G401.6 (cell line): ENCODE data around the gene ANKLE2.
"Not testable (repeated sequence)": the region's sequence is repeated elsewhere in the genome, so short reads cannot be mapped to it uniquely, and the experiment has no call there.

Experiments used
- FAIRE-seq: peaks from 2 replicates; lab custom pipeline; 2012; peaks lifted over from hg19 to GRCh38; lab: Jason Lieb, UNC

Gene ANKLE2

GRCh38 chr12:132776816-132777568 lies 15.4 kb upstream of the ANKLE2 start:
- FAIRE-seq: no peak

- FAIRE-seq: not testable (repeated sequence)
Measured at GRCh38 chr12:132776230-132776625, 14.6 kb upstream of the ANKLE2 start.

- no peak for FAIRE-seq
Measured at GRCh38 chr12:132775502-132776229, 14.0 kb upstream of the ANKLE2 start.

- FAIRE-seq: no peak
Measured at GRCh38 chr12:132774646-132775275, 13.1 kb upstream of the ANKLE2 start.

GRCh38 chr12:132774159-132774558 lies 12.5 kb upstream of the ANKLE2 start:
- FAIRE-seq: no peak

GRCh38 chr12:132773077-132773955 lies 11.7 kb upstream of the ANKLE2 start:
- FAIRE-seq: no peak

GRCh38 chr12:132772606-132773005 lies 11.0 kb upstream of the ANKLE2 start:
- FAIRE-seq: no peak

- no peak for FAIRE-seq
Measured at GRCh38 chr12:132771126-132771838, 9.7 kb upstream of the ANKLE2 start.

- no peak for FAIRE-seq
Measured at GRCh38 chr12:132766380-132767085, 4.9 kb upstream of the ANKLE2 start.

GRCh38 chr12:132765361-132765760 lies 3.7 kb upstream of the ANKLE2 start:
- no peak for FAIRE-seq

- FAIRE-seq: no peak
Measured at GRCh38 chr12:132764231-132764630, 2.6 kb upstream of the ANKLE2 start.

GRCh38 chr12:132761921-132762583 lies 420 bp upstream of the ANKLE2 start:
- no peak for FAIRE-seq

GRCh38 chr12:132759359-132759758 lies 2.3 kb downstream of the ANKLE2 start:
- no peak for FAIRE-seq

GRCh38 chr12:132758825-132759224 lies 2.8 kb downstream of the ANKLE2 start:
- not testable (repeated sequence) for FAIRE-seq

- no peak for FAIRE-seq
Measured at GRCh38 chr12:132754160-132754932, 7.3 kb downstream of the ANKLE2 start.

GRCh38 chr12:132753670-132754069 lies 8.0 kb downstream of the ANKLE2 start:
- not testable (repeated sequence) for FAIRE-seq

GRCh38 chr12:132748319-132748718 lies 13.3 kb downstream of the ANKLE2 start:
- FAIRE-seq: no peak

GRCh38 chr12:132747896-132748295 lies 13.7 kb downstream of the ANKLE2 start:
- no peak for FAIRE-seq

GRCh38 chr12:132747395-132747794 lies 14.2 kb downstream of the ANKLE2 start:
- FAIRE-seq: no peak

GRCh38 chr12:132746613-132747012 lies 15.0 kb downstream of the ANKLE2 start:
- FAIRE-seq: no peak
